CD4-positive, alpha-beta T cell (primary cell): ENCODE data around the gene VAMP4. TPM values are rescaled to one million over a fixed set of nuclear protein-coding genes. Genes with fewer than 3 reads are reported as not detected.
A peak's percentile ranks its signal among the peaks of the same experiment; 100 is the strongest.

ENCODE experiments used
- ATAC-seq: fragments of 200-7000 bp; cut with Tn5 transposase; one replicate; pipeline ENCODE4 v1.10.0; 2022; ENCODE audit warnings: mild to moderate bottlenecking; ENCODE audit not compliant: poor library complexity
- CTCF ChIA-PET: fragments of 350-600 bp; sonication (Branson Sonifier 250); formaldehyde crosslinking; loops from one replicate; lab custom pipeline; 2021; ENCODE audit warnings: antibody characterized with exemption, inconsistent platforms; lab: Charles Lee
- POLR2A ChIA-PET: fragments of 350-600 bp; sonication (Branson Sonifier 250); formaldehyde crosslinking; loops from one replicate; lab custom pipeline; 2021; ENCODE audit warnings: antibody characterized with exemption, inconsistent platforms; lab: Charles Lee
- DNase-seq, 14 experiments: peaks; one replicate each; pipeline ENCODE4 v3.0.0-alpha.2; 2013 to 2020; ENCODE audit warnings: mixed read lengths in 2 of 14
- H3K27ac ChIP-seq, 2 donors: one replicate each; pipeline versions ENCODE4 v1.5.1 to v1.7.0; 2013; ENCODE audit warnings: low read length in 2 of 2, low read depth in 1 of 2, mild to moderate bottlenecking in 1 of 2
- H3K27me3 ChIP-seq, 2 experiments: 1 replicate in 1 of 2; 2 replicates in 1 of 2; pipeline versions ENCODE4 v1.6.1 to v1.7.0; 2013; ENCODE audit warnings: low read length in 2 of 2, control low read depth in 1 of 2, mild to moderate bottlenecking in 1 of 2, moderate library complexity in 1 of 2; ENCODE audit not compliant: insufficient read depth in 2 of 2, control insufficient read depth in 1 of 2
- H3K36me3 ChIP-seq: one replicate; pipeline ENCODE4 v1.6.1; 2013; ENCODE audit warnings: low read length, control low read depth; ENCODE audit not compliant: insufficient read depth
- H3K4me1 ChIP-seq: one replicate; pipeline ENCODE4 v1.6.1; 2013; ENCODE audit warnings: low read length, control low read depth; ENCODE audit not compliant: insufficient read depth
- H3K4me3 ChIP-seq: one replicate; pipeline ENCODE4 v1.5.1; 2013; ENCODE audit warnings: mild to moderate bottlenecking, low read length, moderate library complexity
- H3K9me3 ChIP-seq, 2 experiments: 1 replicate in 1 of 2; 2 replicates in 1 of 2; pipeline versions ENCODE4 v1.6.1 to v1.7.0; 2013; ENCODE audit warnings: low read length in 2 of 2, mild to moderate bottlenecking in 2 of 2, control low read depth in 1 of 2, moderate library complexity in 1 of 2; ENCODE audit not compliant: control insufficient read depth in 1 of 2, insufficient read depth in 1 of 2
- H3K27ac Mint-ChIP-seq: one replicate; pipeline ENCODE4 v1.8.0; 2020; ENCODE audit warnings: mixed read lengths
- H3K27me3 Mint-ChIP-seq: one replicate; pipeline ENCODE4 v1.8.0; 2021; ENCODE audit warnings: mixed read lengths
- H3K36me3 Mint-ChIP-seq: one replicate; pipeline ENCODE4 v1.8.0; 2021; ENCODE audit warnings: low read depth, mixed read lengths
- H3K4me1 Mint-ChIP-seq: one replicate; pipeline ENCODE4 v1.8.0; 2021; ENCODE audit warnings: low read depth, mixed read lengths
- H3K4me3 Mint-ChIP-seq: one replicate; pipeline ENCODE4 v1.8.0; 2020; ENCODE audit warnings: mild to moderate bottlenecking, mixed read lengths
- H3K9me3 Mint-ChIP-seq: one replicate; pipeline ENCODE4 v1.8.0; 2020; ENCODE audit warnings: mixed read lengths
- intact Hi-C, 2 experiments: fragments of 100-400 bp; cut with DNase I in 1 of 2; cut with micrococcal nuclease in 1 of 2; formaldehyde crosslinking; loops; one replicate each; pipeline versions ENCODE4 v1.15.1 to v1.9.0; 2023 to 2025; cut with DNase I, micrococcal nuclease
- total RNA-seq, 174 experiments: library from RNA in 2 of 174; stranded (reverse) in 2 of 174; gene quantifications; one replicate each; pipeline ENCODE4 v1.2.3 and lab custom pipeline; 2021 to 2026
- TF ChIP-seq, protein P1 (sequence below): fragments of 200-600 bp; IDR thresholded peaks from one replicate; pipeline ENCODE4 v1.8.0; 2022; ENCODE audit warnings: antibody characterized with exemption, mild to moderate bottlenecking

The VAMP4 gene
- total RNA-seq, 2 experiments from 2014 or later = 8.1 to 12.1 TPM

DNA sequence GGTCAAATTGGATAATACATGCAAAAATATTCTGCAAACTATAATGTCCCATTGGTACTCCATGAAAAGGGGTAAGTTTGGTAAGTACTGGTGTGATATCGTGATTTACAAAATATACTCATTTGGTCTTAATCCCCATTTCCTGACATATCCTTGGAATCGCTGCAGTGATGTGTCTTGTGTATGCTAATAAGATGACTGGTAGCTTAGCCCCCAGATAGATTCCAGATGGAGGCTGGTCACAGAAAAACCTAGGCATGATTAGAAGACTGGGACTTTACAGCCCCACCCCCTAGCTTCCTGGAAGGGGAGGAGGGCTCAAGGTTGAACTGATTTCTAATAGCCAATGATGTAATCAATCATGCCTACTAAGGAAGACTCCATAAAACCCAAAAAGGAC lies 3.0 kb downstream of the VAMP4 start:
- H3K4me1 ChIP-seq = peaks cover 28% of the 10 kb centered on the region
- H3K9me3 ChIP-seq = no peaks in the 10 kb centered on the region
- TF ChIP-seq, protein P1, sequence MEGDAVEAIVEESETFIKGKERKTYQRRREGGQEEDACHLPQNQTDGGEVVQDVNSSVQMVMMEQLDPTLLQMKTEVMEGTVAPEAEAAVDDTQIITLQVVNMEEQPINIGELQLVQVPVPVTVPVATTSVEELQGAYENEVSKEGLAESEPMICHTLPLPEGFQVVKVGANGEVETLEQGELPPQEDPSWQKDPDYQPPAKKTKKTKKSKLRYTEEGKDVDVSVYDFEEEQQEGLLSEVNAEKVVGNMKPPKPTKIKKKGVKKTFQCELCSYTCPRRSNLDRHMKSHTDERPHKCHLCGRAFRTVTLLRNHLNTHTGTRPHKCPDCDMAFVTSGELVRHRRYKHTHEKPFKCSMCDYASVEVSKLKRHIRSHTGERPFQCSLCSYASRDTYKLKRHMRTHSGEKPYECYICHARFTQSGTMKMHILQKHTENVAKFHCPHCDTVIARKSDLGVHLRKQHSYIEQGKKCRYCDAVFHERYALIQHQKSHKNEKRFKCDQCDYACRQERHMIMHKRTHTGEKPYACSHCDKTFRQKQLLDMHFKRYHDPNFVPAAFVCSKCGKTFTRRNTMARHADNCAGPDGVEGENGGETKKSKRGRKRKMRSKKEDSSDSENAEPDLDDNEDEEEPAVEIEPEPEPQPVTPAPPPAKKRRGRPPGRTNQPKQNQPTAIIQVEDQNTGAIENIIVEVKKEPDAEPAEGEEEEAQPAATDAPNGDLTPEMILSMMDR = no peak
- peak overlapping the region; percentile 100 for H3K27ac Mint-ChIP-seq
- H3K27ac ChIP-seq = no peak overlapping the region
- DNase-seq (no peak), ATAC-seq (no peak)
- H3K4me3 ChIP-seq = no peak overlapping the region
- ChIA-PET CTCF (no interaction called here), POLR2A (interaction anchor here (1.0 to 1.8 kb wide), 3 partner anchors 9 to 157 kb away, joined by 3 to 10 read pairs (median 3); partner anchors contain the start of gene METTL13)
- no peaks in the 10 kb centered on the region for H3K9me3 Mint-ChIP-seq
- H3K4me1 Mint-ChIP-seq = peaks cover 71% of the 10 kb centered on the region
- no peak overlapping the region for H3K4me3 Mint-ChIP-seq
- no peaks in the 10 kb centered on the region for H3K27me3 Mint-ChIP-seq
- H3K36me3 Mint-ChIP-seq = peaks cover 57% of the 10 kb centered on the region
- peaks cover 25% of the 10 kb centered on the region for H3K36me3 ChIP-seq
- H3K27me3 ChIP-seq = no peaks in the 10 kb centered on the region
- intact Hi-C loops = loop anchor here in 1 of 2 experiments (10.0 kb wide), 1 partner anchor 154 kb away; no protein-coding TSS in a partner anchor

DNA sequence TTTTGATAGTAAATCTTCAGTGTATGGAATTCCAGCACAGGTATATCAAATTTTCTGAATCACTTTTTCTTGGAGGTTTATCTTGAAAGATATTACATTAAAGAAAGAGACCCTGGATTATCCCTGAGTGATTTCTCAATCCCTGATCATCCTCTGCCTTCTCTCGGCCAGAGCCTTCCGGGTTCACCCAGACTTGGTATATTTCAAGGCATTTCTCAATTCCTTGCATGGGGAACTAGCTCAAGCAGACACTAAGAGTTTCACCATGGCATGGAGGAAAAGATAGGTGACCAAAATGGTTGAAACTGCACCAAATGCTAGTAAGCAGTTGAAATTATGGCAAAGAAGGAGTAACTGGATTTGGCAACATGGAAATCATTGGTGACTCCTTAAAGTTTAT lies 5.7 kb downstream of the VAMP4 start:
- H3K27me3 ChIP-seq = no peaks in the 10 kb centered on the region
- ATAC-seq (no peak), DNase-seq (no peak)
- H3K36me3 ChIP-seq = peaks cover 31% of the 10 kb centered on the region
- H3K27ac ChIP-seq = no peak overlapping the region
- ChIA-PET CTCF (no interaction called here), POLR2A (interaction anchor here (0.7 kb wide), 1 partner anchor 1841 kb away, joined by 3 read pairs; no protein-coding TSS in a partner anchor)
- H3K4me1 Mint-ChIP-seq = peaks cover 58% of the 10 kb centered on the region
- peaks cover 65% of the 10 kb centered on the region for H3K36me3 Mint-ChIP-seq
- no peak overlapping the region for H3K4me3 Mint-ChIP-seq
- H3K27me3 Mint-ChIP-seq = no peaks in the 10 kb centered on the region
- peaks cover 15% of the 10 kb centered on the region for H3K4me1 ChIP-seq
- H3K27ac Mint-ChIP-seq = no peak overlapping the region
- TF ChIP-seq, protein P1 = no peak
- H3K9me3 ChIP-seq = no peaks in the 10 kb centered on the region
- no peaks in the 10 kb centered on the region for H3K9me3 Mint-ChIP-seq
- H3K4me3 ChIP-seq = no peak overlapping the region
- intact Hi-C loops = loop anchor here in 1 of 2 experiments (10.0 kb wide), 1 partner anchor 151 kb away; no protein-coding TSS in a partner anchor

DNA sequence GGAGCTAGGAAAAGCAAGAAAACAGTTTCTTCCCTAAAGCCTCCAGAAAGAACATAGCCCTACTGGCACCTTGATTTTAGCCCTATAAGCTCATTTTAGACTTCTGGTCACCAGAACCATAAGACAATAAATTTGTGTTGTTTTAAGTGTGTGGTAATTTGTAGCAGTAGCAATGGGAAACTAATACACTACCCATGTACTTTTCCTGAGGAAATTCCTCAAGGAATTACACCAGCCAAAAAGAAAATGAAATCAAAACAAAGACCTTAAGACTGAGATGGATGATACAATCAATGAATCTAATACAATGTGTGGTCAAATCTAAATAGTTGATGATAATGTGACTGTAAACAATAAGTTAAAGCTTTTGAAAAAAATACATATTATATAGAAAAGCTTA lies 11.8 kb downstream of the VAMP4 start:
- Histone ChIP-seq H3K27me3 (no peaks in the 10 kb centered on the region), H3K4me3 (no peak overlapping the region), H3K4me1 (peaks cover 2% of the 10 kb centered on the region), H3K9me3 (no peaks in the 10 kb centered on the region), H3K27ac (no peak overlapping the region), H3K36me3 (peaks cover 39% of the 10 kb centered on the region)
- Mint-ChIP-seq H3K4me3 (no peak overlapping the region), H3K27ac (no peak overlapping the region), H3K27me3 (no peaks in the 10 kb centered on the region), H3K36me3 (peaks cover 80% of the 10 kb centered on the region), H3K9me3 (no peaks in the 10 kb centered on the region), H3K4me1 (peaks cover 48% of the 10 kb centered on the region)
- ATAC-seq (no peak), DNase-seq (no peak)
- ChIA-PET POLR2A (interaction anchor here (1.0 kb wide), 2 partner anchors 9 to 12 kb away, joined by 3 to 5 read pairs; partner anchors contain the start of gene VAMP4), CTCF (interaction anchor here (1.3 kb wide), 1 partner anchor 11 kb away, joined by 4 read pairs; no protein-coding TSS in a partner anchor)
- TF ChIP-seq, protein P1 = no peak
- intact Hi-C loops = loop anchor here in 1 of 2 experiments (10.0 kb wide), 1 partner anchor 145 kb away; no protein-coding TSS in a partner anchor
